HFFc6 (cell line): ENCODE results near the gene TNFRSF6B. TPM values are rescaled to one million over a fixed set of nuclear protein-coding genes. Genes with fewer than 3 reads are reported as not detected.

Experiments used
- DNase-seq: peaks from one replicate; pipeline ENCODE4 v3.0.0-alpha.2; 2018
- H3K27ac Mint-ChIP-seq: 2 replicates; pipeline ENCODE4 v1.8.0; 2020; ENCODE audit warnings: mild to moderate bottlenecking, mixed read lengths
- H3K27me3 Mint-ChIP-seq: 2 replicates; pipeline ENCODE4 v1.8.0; 2021; ENCODE audit warnings: mild to moderate bottlenecking, moderate library complexity, mixed read lengths; ENCODE audit not compliant: insufficient read depth
- H3K36me3 Mint-ChIP-seq: 2 replicates; pipeline ENCODE4 v1.8.0; 2021; ENCODE audit warnings: low read depth, mixed read lengths
- H3K4me1 Mint-ChIP-seq: 2 replicates; pipeline ENCODE4 v1.8.0; 2020; ENCODE audit warnings: low read depth, mixed read lengths
- H3K4me3 Mint-ChIP-seq: 2 replicates; pipeline ENCODE4 v1.8.0; 2020; ENCODE audit warnings: mild to moderate bottlenecking, moderate library complexity, mixed read lengths
- H3K9me3 Mint-ChIP-seq: 2 replicates; pipeline ENCODE4 v1.8.0; 2020; ENCODE audit warnings: mild to moderate bottlenecking, mixed read lengths
- total RNA-seq, 6 experiments: library from RNA; stranded (reverse); fragmentation: NEBNext Ultra II Directional; extraction: Animal tissue kit (Norgen Biotek cat#: 25700); gene quantifications; 2 replicates in 1 of 6; 3 replicates in 5 of 6; pipeline ENCODE4 v1.2.3, GENCODE V29; 2021
- TF ChIP-seq, protein P1 (sequence below): fragments of 200-600 bp; sonication (generic); IDR thresholded peaks from 2 replicates; pipeline ENCODE4 v1.5.0; 2021; ENCODE audit warnings: antibody characterized with exemption, mild to moderate bottlenecking

The TNFRSF6B gene
- total RNA-seq, 6 experiments from 2014 or later: 0.33 to 1.8 (median 1.1) TPM

DNA sequence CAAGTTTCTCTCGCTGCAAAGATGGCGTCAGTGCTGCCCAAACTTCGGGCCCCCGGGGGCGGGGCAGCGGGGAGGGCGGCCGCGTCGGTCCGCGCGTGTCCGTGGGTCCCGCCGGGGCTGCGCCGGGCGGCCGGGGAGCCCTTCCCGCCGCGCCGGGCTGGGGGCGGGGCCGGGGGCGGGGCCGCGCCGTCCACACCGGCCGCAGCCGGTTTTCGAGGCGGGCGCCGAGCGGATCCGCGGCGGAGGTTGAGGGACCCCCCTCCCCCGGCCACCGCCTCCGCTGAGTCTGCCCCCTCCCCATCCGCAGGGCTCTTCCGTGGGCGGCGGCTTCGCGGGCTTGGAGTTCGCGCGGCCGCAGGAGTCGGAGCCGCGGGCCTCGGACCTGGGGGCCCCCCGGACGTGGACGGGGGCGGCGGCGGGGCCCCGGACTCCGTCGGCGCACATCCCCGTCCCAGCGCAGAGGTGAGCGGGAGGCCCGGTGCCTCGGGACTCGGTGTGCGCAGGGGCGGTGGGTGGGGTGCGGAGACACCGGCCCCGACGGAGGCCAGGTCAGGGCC lies 43.7 kb downstream of the TNFRSF6B start:
- peaks cover 4% of the 10 kb centered on the region; the same call in 1 of the 2 replicates for H3K36me3 Mint-ChIP-seq

DNA sequence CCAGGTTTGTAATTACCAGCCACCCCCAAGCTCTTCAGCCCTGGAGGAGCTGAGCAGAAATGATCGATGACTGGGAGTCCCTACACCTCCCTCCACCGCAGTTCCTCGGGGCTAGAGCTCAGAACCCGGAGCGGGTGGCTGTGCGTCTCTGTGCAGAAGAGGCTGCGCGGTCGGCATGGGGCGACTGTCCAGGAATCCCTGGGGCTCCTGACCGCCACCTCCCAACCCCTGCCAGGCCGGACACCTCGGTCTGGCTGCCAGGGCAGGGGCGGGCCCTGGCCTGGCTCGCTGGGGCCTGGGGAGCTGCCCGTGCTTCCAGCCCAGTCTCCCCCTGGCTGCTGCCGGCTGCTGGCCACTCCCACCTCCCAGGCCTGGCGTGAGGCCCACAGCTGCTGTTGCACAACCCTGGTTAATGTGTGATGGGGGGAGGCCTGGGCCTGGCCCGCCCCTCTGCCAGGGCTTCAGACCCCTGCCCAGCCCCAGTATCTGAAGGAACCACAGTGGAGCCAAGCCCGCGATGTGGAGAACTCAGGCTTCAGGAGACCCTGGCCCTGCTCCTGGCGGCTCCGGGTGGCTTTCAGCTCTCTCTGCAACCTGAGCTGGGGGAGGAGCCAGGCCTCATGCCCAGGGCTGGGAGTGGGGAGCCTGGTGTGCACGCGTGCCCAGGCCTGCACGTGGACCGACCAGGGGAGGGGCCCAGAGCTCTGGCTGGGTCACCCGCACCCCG lies 44.3 kb downstream of the TNFRSF6B start:
- Mint-ChIP-seq H3K4me1 (no peaks in the 10 kb centered on the region), H3K4me3 (peak overlapping the region; percentile 79), H3K27me3 (peaks cover 2% of the 10 kb centered on the region), H3K36me3 (peaks cover 4% of the 10 kb centered on the region; the same call in 1 of the 2 replicates), H3K27ac (peak overlapping the region; percentile 64), H3K9me3 (no peaks in the 10 kb centered on the region)
- peak; percentile 86 for DNase-seq
- TF ChIP-seq, protein P1, sequence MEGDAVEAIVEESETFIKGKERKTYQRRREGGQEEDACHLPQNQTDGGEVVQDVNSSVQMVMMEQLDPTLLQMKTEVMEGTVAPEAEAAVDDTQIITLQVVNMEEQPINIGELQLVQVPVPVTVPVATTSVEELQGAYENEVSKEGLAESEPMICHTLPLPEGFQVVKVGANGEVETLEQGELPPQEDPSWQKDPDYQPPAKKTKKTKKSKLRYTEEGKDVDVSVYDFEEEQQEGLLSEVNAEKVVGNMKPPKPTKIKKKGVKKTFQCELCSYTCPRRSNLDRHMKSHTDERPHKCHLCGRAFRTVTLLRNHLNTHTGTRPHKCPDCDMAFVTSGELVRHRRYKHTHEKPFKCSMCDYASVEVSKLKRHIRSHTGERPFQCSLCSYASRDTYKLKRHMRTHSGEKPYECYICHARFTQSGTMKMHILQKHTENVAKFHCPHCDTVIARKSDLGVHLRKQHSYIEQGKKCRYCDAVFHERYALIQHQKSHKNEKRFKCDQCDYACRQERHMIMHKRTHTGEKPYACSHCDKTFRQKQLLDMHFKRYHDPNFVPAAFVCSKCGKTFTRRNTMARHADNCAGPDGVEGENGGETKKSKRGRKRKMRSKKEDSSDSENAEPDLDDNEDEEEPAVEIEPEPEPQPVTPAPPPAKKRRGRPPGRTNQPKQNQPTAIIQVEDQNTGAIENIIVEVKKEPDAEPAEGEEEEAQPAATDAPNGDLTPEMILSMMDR: peak; percentile 31; the same call in 1 of the 2 replicates

More for the DNA sequence above, 43.7 kb downstream of the TNFRSF6B start:
- Mint-ChIP-seq H3K4me1 (no peaks in the 10 kb centered on the region), H3K27ac (no peak overlapping the region; the same call in 1 of the 2 replicates), H3K9me3 (no peaks in the 10 kb centered on the region), H3K4me3 (peak overlapping the region; percentile 79), H3K27me3 (peaks cover 2% of the 10 kb centered on the region)
- TF ChIP-seq, protein P1: no peak
- no peak for DNase-seq

DNA sequence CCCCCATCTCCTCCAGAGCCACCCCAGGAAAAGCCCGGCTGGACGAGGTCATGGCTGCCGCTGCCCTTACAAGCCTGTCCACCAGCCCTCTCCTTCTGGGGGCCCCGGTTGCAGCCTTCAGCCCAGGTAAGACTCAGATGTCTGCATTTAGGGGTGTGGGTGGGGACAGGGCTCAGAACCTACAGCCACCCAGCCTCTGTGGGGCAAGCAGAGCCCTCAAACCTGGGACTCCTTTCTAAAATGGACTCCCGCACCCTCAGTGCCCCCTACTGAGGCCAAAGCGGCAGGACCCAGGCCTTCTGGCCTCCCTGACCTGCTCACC lies 44.9 kb downstream of the TNFRSF6B start:
- no peak for DNase-seq
- H3K36me3 Mint-ChIP-seq: peaks cover 4% of the 10 kb centered on the region; the same call in 1 of the 2 replicates
- H3K4me3 Mint-ChIP-seq: peak overlapping the region; percentile 79
- H3K4me1 Mint-ChIP-seq: no peaks in the 10 kb centered on the region
- peak overlapping the region; percentile 64 for H3K27ac Mint-ChIP-seq
- H3K9me3 Mint-ChIP-seq: no peaks in the 10 kb centered on the region
- TF ChIP-seq, protein P1: no peak
- H3K27me3 Mint-ChIP-seq: no peaks in the 10 kb centered on the region; the same call in none of the 2 replicates

DNA sequence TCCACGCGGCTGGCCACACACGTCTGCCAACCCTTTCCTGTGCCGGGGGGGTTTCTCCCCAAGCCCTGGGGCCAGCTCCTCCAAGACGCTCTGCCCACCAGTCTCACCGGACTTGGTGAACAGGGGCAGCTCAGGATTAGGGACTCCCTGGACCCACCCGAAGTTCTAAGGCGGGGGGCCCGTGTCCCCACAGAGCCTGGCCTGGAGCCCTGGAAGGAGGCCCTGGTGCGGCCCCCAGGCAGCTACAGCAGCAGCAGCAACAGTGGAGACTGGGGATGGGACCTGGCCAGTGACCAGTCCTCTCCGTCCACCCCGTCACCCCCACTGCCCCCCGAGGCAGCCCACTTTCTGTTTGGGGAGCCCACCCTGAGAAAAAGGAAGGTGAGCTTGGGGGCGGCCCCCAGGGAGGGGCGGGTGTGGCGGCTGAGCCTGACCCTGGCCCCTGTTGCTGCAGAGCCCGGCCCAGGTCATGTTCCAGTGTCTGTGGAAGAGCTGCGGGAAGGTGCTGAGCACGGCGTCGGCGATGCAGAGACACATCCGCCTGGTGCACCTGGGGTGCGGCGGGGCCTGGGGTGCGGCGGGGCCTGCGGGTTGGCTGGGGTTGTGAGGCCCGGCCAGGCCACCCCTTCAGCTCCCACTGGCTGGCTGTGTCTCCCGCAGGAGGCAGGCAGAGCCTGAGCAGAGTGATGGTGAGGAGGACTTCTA lies 45.4 kb downstream of the TNFRSF6B start:
- H3K27me3 Mint-ChIP-seq: no peaks in the 10 kb centered on the region; the same call in 1 of the 2 replicates
- peak overlapping the region; percentile 79 for H3K4me3 Mint-ChIP-seq
- TF ChIP-seq, protein P1: no peak
- H3K36me3 Mint-ChIP-seq: peaks cover 4% of the 10 kb centered on the region; the same call in 1 of the 2 replicates
- no peaks in the 10 kb centered on the region for H3K4me1 Mint-ChIP-seq
- no peaks in the 10 kb centered on the region for H3K9me3 Mint-ChIP-seq
- peak overlapping the region; percentile 64; the same call in 1 of the 2 replicates for H3K27ac Mint-ChIP-seq
- DNase-seq: no peak

DNA sequence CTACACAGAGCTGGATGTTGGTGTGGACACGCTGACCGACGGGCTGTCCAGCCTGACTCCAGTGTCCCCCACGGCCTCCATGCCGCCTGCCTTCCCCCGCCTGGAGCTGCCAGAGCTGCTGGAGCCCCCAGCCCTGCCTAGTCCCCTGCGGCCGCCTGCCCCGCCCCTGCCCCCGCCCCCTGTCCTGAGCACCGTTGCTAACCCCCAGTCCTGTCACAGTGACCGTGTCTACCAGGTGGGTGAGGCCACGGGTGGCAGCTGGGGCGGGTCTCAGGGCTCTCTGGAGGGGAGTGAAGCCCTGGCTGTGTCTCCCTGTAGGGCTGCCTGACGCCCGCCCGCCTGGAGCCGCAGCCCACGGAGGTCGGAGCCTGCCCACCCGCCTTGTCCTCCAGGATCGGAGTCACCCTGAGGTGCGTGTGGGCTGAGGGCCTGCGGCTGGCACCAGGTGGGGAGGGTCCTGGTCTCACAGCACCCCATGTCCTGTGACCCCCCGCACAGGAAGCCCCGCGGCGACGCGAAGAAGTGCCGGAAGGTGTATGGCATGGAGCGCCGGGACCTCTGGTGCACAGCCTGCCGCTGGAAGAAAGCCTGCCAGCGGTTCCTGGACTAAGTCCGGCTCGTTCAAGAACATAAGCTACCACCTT lies 46.1 kb downstream of the TNFRSF6B start:
- no peaks in the 10 kb centered on the region for H3K4me1 Mint-ChIP-seq
- DNase-seq: no peak
- no peak overlapping the region for H3K27ac Mint-ChIP-seq
- TF ChIP-seq, protein P1: no peak
- no peak overlapping the region for H3K4me3 Mint-ChIP-seq
- H3K27me3 Mint-ChIP-seq: no peaks in the 10 kb centered on the region; the same call in 1 of the 2 replicates
- H3K9me3 Mint-ChIP-seq: no peaks in the 10 kb centered on the region
- H3K36me3 Mint-ChIP-seq: peaks cover 4% of the 10 kb centered on the region; the same call in 1 of the 2 replicates
